Mucosa of descending colon (tissue), 3 donors: ENCODE measurements around the gene KRT82. TPM values are rescaled to one million over a fixed set of nuclear protein-coding genes. Genes with fewer than 3 reads are reported as not detected.

ENCODE experiments used
- ATAC-seq: fragments of 200-7000 bp; cut with Tn5 transposase; one replicate; pipeline ENCODE4 v1.9.1; 2020; ENCODE audit warnings: mild to moderate bottlenecking, moderate library complexity
- DNase-seq, 3 donors: peaks; one replicate each; pipeline ENCODE4 v3.0.0-alpha.2; 2020
- H3K36me3 ChIP-seq: fragments of 200-600 bp; one replicate; pipeline ENCODE4 v1.8.0; 2021; ENCODE audit warnings: low read depth, mild to moderate bottlenecking
- H3K4me1 ChIP-seq: fragments of 200-600 bp; one replicate; pipeline ENCODE4 v1.8.0; 2021; ENCODE audit warnings: low read depth, mild to moderate bottlenecking
- H3K4me3 ChIP-seq: fragments of 200-600 bp; one replicate; pipeline ENCODE4 v1.8.0; 2021; ENCODE audit warnings: mild to moderate bottlenecking
- H3K9me3 ChIP-seq: fragments of 200-600 bp; one replicate; pipeline ENCODE4 v1.8.0; 2021; ENCODE audit warnings: mild to moderate bottlenecking
- intact Hi-C, 2 donors: fragments of 100-400 bp; cut with DNase I in 1 of 2; cut with micrococcal nuclease in 1 of 2; formaldehyde crosslinking; loops; one replicate each; pipeline versions ENCODE4 v1.11.0 to v1.11.1; 2022; cut with DNase I, micrococcal nuclease
- total RNA-seq, 3 donors: library from RNA; stranded (reverse); fragmentation: NEBNext Ultra II Directional in 2 of 3; extraction: Animal tissue kit (Norgen Biotek cat#: 25700) in 2 of 3; gene quantifications; one replicate each; pipeline versions ENCODE4 v1.2.1 to v1.2.4, GENCODE V29; 2021 to 2023
- TF ChIP-seq, protein P1 (sequence below): fragments of 200-600 bp; IDR thresholded peaks from one replicate; pipeline ENCODE4 v1.8.0; 2022; ENCODE audit warnings: antibody characterized with exemption, mild to moderate bottlenecking
- donor health status: DM: no; HTN: no; CAD: no; lungs with moderate emphysema.
- donor health status: DM: no; HTN: no; CAD: no.
- donor health status: DM: no; HTN: yes; CAD: no.

KRT82 gene
- total RNA-seq, 3 donors from 2014 or later, result not detected

DNA sequence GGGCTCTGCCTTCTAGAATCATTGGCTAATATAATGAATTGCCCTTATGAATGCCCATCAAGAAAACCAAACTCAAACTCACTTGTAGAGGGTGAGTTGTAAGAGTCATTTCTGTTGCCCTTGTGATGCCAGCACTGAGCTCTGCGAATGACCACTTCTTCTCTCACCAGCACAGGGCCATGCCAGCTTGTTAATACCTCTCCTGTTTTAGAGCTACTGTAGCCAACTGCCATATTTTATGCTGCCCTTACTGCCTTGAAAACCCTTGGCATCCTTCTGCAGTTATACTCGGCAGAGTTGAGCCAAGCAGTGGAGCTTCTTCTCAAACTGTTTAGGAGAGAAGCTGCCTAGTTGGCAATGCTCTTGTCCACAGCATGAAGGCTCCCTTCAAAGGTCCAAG, 19.9 kb upstream of the KRT82 start:
- no peaks in the 10 kb centered on the region for H3K36me3 ChIP-seq
- TF ChIP-seq, protein P1, sequence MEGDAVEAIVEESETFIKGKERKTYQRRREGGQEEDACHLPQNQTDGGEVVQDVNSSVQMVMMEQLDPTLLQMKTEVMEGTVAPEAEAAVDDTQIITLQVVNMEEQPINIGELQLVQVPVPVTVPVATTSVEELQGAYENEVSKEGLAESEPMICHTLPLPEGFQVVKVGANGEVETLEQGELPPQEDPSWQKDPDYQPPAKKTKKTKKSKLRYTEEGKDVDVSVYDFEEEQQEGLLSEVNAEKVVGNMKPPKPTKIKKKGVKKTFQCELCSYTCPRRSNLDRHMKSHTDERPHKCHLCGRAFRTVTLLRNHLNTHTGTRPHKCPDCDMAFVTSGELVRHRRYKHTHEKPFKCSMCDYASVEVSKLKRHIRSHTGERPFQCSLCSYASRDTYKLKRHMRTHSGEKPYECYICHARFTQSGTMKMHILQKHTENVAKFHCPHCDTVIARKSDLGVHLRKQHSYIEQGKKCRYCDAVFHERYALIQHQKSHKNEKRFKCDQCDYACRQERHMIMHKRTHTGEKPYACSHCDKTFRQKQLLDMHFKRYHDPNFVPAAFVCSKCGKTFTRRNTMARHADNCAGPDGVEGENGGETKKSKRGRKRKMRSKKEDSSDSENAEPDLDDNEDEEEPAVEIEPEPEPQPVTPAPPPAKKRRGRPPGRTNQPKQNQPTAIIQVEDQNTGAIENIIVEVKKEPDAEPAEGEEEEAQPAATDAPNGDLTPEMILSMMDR, result no peak
- H3K9me3 ChIP-seq, result no peaks in the 10 kb centered on the region
- ATAC-seq (no peak), DNase-seq (no peak)
- H3K4me3 ChIP-seq, result no peak overlapping the region
- intact Hi-C loops, result no loop called here
- no peaks in the 10 kb centered on the region for H3K4me1 ChIP-seq

DNA sequence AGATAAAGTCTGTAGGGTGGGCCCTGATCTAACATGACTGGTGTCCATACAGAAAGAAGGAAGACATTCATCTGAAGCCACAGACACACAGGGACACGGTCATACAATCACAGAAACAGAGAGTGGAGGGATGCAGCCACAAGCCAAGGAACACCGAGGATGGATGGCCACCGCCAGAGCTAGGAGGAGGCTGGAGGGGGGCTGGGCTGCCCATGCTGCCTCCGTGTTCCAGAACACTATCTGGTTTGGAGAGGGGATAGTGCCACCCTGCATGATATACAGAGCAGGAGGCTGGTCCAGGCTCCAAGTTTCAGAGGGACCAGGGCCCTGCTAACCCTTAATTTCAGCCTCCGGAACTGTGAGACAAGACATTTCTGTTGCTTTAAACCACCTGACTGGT, 19.3 kb upstream of the KRT82 start:
- DNase-seq (no peak), ATAC-seq (no peak)
- no peaks in the 10 kb centered on the region for H3K4me1 ChIP-seq
- intact Hi-C loops, result no loop called here
- H3K36me3 ChIP-seq, result no peaks in the 10 kb centered on the region
- H3K4me3 ChIP-seq, result no peak overlapping the region
- TF ChIP-seq, protein P1, result no peak
- H3K9me3 ChIP-seq, result no peaks in the 10 kb centered on the region

DNA sequence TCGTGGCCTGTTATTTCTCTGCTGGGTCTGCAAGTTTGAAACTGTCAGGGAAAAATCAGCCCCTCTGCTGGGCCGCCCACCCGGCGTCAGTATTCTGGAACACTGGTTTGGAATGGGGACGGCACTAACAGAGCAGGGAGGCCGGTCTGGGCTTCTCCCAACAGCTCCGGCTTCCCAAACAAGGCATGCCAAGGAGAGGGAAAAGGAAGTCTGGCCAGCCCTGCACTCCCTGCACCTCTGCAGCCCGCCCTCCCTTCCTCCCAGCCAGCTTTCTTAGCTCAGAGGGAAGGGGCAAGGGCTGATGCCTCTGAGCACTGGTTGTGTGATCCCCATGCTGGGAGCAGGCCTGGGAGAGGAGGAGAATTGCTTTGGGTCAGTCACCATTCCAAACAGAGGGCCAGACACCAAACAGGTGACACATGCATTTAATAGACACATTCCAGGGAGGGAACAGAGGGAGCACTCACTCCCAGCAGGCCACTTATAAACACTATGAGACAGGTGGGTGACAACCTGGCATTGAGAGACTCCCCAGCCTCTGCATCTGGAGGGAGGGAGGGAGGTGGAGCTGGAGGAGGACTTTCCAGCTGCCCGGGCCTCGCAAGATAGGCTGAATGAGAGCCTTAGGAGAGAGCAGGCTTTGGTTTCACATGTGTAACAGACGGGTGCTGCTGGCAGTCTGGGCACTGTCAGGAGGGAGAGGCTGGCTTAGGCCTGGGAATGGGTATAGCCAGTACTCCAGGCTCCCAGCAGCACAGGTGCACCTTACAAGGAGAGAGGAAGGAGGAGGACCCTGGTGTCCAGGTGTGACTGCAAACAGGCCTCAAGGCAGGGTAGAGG, 17.7 kb upstream of the KRT82 start:
- H3K36me3 ChIP-seq, result no peaks in the 10 kb centered on the region
- ATAC-seq, result no peak
- H3K9me3 ChIP-seq, result no peaks in the 10 kb centered on the region
- H3K4me3 ChIP-seq, result no peak overlapping the region
- TF ChIP-seq, protein P1, result no peak
- DNase-seq, result no peak
- intact Hi-C loops, result no loop called here
- no peaks in the 10 kb centered on the region for H3K4me1 ChIP-seq

DNA sequence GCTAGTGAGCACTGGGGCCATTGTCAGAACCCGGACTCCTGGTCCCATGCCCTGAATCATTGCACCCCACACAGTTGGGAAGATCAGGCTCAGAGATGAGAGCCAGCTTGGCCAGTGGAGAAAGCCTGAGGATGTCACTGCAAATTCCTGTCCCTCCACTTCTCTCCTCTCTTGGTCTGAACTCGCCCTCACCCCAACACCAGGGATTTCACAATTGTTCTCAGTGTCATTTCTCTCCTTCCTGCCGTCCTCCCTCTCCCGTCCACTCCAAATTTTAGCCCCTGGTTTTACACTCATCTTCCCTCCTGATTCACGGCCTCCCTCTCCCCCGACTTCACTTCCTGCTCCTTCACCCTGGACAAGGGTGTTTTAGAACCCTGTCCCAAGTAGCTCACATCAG, 16.9 kb upstream of the KRT82 start:
- H3K36me3 ChIP-seq, result no peaks in the 10 kb centered on the region
- H3K4me1 ChIP-seq, result no peaks in the 10 kb centered on the region
- H3K4me3 ChIP-seq, result no peak overlapping the region
- DNase-seq (no peak), ATAC-seq (no peak)
- no peaks in the 10 kb centered on the region for H3K9me3 ChIP-seq
- TF ChIP-seq, protein P1, result no peak
- intact Hi-C loops, result no loop called here

DNA sequence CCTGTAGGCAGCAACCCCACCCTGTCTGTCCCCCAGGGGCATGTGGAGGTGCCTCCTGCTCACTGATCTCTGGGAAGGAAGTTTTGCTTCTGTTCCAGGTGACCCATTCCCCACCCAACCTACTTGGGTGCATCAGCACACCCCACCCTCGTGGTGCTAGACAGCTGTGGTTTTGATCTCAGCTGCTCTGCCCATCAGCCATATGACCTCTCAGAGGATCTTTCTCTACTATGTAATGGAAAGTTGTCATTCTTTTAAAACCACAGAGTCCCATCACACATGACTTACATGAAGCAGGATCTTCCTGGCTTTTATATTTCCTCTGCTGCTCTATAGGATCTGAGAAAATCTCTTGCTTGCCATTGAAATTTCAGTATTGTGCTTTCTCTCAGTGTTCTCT, 13.5 kb upstream of the KRT82 start:
- DNase-seq (no peak), ATAC-seq (no peak)
- Histone ChIP-seq H3K4me1 (no peaks in the 10 kb centered on the region), H3K4me3 (no peak overlapping the region), H3K9me3 (no peaks in the 10 kb centered on the region), H3K36me3 (no peaks in the 10 kb centered on the region)
- TF ChIP-seq, protein P1, result no peak
- intact Hi-C loops, result no loop called here
